NK-92 (cell line): ENCODE data around the gene ITPRIPL2.

Experiments used
- DNase-seq: peaks from one replicate; lab custom pipeline; 2025; ENCODE audit not compliant: unreplicated experiment; lab: John Stamatoyannopoulos, UW

ITPRIPL2 gene

DNA sequence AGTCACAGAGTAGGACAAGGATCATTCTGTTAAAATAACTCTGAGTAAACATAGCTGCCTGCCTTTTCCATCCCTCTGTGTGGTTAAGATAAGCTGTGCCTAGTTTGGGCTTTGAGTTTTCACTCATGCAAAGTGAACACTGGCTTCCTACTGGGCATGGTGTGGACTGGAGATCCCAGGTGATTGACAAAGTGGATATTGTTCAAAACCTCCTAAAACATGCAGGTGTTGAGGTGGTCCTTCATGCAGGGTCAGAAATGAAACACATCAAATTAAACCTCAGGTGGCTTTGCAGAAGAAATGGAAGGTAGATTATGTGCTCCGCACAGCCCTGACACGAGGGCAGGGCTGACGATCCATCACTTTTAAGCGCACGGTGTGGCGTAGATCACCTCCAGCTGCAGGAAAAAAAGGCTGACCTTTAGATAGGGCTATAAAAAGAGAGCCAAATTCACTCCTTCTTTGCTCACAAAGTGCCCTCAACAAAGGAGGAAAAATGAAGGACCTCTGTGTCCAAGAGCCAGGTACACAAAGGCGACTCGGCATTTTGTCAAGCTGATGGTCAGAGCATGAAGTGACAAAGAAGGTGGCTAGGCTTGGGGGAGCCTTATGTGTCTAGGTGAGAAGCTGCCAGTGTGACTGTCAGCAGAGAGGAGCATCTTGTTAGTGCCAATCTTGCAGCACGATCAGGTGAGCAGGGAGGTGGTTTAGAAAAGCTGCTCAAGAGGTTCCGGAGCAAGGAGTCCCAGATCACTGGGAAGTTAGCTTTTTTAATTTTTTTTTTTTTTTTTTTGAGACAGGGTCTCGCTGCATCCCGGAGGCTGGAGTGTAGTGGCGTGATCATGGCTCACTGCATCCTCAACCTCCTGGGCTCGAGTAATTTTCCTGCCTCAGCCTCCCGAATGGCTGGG is 19.9 kb upstream of the ITPRIPL2 start:
- DNase-seq = no peak

DNA sequence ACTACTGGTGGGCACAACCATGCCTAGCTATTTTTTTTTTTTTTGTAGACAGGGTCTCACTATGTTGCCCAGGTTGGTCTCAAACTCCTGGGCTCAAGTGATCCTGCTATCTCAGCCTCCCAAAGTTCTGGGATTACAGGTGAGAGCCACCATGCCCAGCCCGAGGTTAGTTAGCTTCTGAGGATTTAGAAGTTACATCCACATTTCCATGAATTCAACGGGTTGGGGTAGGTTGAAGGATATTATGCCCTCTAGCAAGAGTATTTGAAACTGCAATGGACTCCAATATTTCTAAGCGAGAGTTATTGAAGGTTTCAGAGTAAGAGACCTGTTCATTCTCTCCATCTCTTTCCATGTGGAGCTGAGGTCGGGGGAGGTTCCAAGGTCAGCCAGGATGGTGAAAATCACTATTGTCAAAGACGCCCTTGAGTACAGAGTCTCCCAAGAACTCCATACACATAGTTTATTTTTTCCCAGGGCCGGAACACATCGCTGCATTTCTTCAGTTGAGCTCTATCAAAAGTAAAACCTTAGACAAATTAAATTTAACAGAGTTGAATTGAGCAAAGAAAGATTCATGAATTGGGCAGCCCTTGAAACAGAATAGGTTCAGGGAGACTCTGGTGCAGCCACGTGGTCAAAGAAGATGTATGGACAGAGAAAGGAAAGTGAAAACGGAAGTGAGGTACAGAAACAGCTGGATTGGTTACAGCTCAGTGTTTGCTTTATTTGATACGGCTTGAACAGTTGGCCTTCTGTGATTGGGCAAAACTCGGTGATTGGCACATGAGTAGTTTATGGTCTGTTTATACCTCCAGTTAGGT is 19.0 kb upstream of the ITPRIPL2 start:
- no peak for DNase-seq

DNA sequence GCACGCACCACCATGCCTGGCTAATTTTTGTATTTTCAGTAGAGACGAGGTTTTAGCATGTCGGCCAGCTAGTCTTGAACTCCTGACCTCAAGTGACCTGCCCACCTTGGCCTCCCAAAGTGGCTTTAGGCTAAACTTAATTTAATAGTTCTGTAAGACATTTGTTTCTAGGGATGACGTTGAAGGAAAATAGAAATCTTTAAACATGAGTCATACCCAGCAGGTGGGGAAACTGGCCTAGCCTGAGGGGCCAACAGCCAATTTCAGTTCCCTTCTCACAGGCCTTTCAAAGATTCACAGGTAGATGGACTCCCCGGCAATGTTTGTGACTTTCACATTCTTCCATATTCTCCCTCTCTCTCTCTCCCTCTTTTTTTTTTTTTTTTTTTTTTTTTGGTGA is 18.1 kb upstream of the ITPRIPL2 start:
- no peak for DNase-seq

DNA sequence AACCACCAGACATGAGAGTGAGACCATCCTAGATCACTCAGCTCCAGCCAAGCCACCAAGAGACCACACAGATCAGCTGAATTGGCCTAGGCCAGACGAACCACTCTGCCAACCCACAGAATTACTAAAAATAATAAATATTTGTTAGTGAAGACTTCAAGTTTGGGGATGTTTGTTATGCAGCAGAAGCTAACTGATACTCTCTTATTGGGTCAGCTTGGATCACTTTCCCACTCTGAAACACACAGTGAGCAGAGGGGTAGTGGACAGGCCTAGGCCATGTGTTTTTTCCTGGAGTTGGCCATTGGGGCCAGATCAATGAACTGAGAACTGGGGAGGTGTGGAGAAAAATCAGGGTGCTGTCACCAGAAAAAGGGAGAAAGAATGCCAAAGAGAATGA is 15.6 kb upstream of the ITPRIPL2 start:
- DNase-seq = no peak

DNA sequence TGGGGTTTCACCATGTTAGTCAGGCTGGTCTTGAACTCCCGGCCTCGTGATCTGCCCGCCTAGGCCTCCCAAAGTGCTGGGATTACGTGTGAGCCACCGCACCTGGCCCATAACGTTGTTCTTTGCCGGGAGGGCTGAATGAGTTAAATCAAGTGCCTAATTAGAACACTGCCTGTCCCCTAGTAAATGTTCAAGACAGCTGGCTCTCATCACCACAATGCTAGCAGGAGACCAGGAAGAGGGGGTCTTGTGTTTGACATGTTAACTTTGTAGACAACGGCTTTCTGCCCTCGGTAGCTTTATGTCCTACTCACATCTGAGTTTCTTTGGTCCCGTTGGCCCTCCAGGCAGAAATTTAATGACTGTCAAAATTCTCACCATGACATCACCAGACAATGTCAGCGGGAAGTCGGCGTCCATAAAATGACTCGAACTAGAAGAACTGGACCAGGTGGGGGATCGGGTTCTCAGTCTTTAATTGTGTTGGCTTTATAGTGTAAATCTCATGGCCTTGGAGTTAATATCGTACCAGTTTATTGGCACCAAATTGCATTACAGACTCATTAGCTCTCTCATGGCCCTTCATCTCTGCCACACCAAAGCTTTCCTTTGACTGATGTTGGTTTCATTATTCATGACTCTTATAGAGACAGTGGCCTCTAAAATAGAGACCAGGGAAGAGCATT is 11.4 kb upstream of the ITPRIPL2 start:
- no peak for DNase-seq

DNA sequence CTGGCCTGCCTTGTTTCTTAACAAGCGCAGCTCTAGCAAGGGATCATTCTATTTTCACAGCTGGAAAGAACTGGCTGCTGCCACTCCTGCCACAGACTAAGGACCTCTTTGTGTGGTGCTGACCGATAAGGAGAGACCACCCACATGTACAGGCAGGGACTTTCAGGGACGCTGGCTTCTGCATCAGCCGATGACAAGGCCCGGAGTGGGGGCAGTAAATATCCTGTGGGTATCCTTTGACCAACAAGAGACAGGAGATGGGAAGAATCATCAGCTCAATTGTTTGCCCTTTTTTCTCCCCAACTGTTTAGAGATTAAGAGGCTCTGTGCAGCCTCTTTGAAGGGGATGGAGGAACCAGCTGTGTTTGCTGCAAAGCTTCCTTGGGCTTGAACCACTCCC is 9.2 kb upstream of the ITPRIPL2 start:
- DNase-seq = no peak

DNA sequence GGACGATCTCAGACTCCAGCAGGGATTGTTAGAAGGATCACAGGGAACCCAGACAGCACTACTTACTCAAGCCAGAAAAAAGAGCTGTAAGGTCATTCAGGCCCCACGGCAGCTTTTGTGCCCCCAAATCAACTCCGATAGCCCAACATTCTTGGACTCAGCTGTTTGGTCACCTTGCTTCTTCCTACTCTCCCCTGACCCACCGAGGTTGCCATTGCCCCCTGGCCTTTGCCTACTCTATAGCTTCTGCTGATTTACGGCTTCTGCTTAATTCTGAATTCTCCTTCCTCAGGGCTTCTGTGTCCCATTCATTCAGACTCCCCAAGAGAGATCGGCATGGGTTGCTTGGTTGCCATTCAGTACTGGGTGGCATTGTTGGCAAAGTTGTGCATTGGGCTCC is 8.6 kb upstream of the ITPRIPL2 start:
- no peak for DNase-seq

DNA sequence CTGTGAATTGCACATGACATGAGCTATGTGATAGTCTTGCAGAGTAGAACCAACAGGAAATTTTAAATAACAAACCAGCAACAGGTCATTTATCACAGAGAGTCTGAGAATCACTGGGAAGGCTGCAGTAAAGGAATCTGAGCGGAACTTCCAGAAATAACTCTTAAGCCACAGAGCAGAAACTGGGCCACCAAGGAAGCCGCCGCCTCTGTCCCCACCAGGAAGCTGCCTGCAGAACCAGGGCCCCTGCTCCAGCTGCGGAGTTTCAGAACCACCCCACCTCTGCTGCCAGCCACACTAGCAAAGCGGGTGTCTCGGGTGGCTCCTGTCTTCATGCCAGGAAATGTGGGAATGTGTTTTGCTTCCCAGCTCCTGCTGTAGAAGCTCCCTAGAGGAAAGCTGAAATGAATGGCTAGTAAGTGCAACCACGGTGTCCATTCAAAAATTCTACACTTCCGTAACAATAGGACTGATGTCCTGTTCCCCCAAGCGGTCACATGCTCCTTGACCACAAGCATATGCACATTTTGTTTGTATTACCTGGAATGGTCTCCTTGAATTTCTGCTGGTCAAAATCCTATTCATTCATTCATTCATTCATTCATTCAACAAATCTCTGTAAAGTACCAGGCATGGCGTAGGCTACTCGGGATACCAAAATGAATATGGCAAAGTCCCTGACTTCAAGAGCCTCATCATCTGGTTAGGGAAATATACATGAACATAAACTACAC is 7.7 kb upstream of the ITPRIPL2 start:
- DNase-seq = no peak

DNA sequence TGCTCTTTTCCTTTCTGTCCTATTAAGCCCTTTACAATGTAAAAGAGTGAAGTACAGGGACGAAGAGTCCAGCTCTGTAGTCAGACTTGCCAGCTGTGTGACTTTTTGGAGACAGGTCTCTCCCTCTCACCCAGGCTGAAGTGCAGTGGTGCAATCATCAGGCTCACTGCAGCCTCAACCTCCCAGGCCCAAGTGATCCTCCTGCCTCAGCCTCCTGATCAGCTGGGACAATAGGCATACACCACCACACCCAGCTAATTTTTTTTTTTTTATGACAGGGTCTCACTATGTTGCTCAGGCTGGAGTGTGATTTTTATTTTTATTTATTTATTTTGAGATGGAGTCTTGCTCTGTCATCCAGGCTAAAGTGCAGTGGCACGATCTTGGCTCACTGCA is 7.1 kb upstream of the ITPRIPL2 start:
- DNase-seq = no peak

DNA sequence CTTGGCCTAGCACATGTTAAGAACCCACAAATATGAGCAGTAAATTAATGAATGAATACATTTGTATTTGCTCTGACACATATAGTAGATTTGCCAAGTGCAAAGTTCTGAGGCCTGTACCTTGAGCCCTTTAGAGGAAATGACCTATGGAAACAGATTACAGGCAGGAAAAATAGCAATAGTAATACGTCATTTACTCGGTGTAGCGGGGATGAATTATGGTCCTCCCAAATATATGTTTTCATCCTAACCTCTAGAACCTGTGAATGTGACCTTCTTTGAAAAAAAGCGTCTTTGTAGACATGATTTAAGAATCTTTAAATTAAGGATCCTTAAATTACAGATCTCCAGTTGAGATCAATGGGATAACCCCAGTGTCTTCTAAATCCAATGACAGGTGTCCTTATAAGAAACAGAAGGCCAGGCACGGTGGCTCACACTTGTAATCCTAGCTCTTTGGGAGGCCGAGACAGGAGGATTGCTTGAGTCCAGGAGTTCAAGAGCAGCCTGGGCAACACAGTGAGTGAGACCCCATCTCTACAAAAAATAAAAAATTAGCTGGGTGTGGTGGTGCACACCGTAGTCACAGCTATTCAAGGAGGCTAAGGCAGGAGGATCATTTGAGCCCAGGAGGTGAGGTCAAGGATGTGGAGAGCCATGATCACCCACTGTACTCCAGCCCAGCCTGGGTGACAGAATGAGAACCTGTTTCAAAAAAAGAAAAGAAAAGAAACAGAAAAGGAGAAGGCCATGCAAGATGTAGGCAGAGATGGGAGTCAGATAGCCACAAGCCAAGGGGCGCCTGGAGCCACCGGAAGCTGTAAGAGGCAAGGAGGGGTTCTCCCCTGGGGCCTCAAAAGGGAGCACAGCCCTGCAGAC is 5.1 kb upstream of the ITPRIPL2 start:
- no peak for DNase-seq

DNA sequence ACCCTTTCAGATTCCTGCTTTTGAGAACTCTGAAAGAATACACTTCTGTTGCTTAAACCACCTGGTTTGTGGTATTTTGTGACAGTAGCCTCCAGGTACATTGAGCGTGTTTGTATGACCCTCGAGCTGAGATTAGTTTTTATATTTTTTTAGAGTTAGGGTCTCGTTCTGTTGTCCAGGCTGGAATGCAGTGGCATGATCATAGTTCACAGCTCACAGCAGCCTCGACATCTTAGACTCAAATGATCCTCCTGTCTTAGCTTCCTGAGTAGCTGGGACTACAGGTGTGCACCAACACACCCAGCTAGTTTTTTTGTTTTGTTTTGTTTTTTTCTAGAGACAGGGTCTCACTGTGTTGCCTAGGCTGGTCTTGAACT is 4.5 kb upstream of the ITPRIPL2 start:
- no peak for DNase-seq

DNA sequence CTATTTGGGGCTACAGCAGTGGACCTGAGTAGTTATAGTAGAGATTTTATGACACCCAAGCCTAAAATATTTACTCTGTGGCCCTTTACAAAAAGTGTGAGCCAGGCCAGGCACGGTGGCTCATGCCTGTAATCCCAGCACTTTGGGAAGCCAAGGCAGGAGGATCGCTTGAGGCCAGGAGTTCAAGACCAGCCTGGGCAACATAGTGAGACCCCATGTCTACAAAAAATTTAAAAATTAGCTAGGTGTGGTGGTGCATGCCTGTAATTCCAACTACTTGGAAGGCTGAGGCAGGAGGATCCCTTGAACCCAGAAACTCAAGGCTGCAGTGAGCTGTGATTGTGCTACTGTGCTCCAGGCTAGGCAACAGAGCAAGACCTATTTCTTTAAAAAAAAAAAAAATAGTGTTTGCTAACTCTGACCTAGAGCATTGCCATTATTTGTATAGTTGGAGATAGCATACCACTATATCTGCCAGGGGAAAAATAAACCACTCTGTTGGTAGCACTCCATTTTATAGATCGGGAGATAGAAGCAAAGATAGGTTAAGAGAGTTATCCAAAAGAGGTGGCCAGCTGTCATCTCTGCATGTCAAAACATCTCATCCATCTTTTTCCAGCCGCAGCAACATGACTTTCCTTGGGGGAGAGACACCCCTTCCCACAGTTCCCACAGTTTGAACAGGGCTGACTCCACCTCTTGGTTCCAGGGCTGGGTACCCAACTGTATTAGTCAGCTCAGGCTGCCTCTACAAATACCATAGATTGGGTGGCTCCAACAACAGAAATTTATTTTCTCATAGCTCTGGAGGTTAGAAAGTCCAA is 3.0 kb upstream of the ITPRIPL2 start:
- DNase-seq = no peak

DNA sequence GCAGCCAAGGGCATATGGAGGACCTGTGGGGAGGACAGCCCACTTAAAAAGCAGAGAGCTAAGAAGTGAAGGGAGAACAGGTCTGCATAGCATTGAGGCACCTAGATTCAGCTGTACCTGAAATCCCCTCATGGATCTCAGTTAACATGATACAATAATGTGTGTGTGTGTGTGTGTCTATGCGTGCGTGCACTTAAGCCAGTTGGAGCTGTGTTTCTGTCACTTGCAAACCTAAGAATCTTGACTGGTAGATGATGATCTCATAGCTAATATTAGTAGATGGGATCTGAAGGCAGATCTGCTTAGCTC is 1.7 kb upstream of the ITPRIPL2 start:
- no peak for DNase-seq

DNA sequence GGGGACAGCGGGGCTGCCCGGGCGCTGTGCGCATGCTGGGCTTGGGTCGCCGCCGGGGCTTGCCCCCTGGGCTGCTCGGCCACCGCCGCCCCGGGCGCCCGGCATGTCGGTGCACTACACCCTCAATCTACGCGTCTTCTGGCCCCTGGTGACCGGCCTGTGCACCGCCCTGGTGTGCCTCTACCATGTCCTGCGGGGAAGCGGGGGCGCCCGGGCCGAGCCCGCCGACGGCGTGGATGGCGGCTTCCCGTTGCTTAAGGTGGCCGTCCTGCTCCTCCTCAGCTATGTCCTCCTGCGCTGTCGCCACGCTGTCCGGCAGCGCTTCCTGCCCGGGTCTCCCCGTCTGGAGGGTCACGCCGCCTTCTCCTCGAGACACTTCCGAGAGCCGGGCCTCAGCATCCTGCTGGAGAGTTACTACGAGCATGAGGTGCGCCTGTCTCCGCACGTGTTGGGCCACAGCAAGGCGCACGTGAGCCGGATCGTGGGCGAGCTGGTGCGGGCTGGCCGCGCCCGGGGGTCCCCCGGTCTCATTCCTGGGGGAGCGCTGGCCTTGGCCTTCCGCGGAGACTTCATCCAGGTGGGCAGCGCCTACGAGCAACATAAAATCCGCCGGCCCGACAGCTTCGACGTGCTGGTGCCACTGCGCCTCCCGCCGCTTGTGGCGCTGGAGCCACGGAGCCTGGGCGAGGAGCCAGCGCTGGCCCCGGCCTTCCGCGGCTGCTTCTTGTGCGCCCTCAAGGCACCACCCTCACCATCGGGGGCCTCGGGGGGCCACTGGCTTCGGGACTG is 789 bp downstream of the ITPRIPL2 start:
- DNase-seq = no peak

DNA sequence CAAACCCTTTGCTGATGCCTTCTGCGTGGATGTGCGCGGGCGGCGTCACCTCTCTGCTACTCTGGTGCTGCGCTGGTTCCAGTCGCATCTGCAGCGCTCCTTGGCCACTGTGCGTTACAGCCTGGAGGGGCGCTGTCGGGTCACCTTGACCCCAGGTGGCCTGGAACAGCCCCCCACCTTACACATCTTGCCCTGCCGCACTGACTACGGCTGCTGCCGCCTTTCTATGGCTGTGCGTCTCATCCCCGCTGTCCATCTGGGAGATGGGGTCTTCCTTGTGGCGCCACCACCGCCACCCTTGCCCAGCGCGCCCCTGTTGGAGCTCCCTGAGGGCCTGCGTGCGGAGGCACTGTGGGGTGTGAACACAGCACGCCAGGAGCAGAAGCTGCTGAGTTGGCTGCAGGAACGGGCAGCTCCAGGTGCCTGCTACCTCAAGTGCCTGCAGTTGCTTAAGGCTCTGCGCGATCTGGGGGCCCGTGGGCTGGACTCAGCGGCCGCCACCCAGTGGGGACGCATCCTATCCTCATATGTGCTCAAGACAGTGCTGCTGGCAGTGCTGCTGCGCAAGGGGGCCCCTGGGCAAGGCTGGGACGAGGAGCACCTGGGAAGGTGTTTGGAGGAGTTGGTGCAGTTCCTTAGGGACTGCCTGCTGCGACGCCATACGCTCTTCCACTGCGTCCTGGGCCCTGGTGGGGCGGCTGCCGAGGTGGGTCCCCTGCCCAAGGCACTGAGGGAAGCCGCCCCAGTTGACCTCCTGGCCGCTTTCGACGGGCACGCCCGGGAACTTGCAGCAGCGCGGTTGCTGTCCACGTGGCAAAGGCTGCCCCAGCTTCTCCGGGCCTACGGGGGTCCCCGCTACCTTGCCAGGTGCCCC is 1.6 kb downstream of the ITPRIPL2 start:
- DNase-seq = no peak

DNA sequence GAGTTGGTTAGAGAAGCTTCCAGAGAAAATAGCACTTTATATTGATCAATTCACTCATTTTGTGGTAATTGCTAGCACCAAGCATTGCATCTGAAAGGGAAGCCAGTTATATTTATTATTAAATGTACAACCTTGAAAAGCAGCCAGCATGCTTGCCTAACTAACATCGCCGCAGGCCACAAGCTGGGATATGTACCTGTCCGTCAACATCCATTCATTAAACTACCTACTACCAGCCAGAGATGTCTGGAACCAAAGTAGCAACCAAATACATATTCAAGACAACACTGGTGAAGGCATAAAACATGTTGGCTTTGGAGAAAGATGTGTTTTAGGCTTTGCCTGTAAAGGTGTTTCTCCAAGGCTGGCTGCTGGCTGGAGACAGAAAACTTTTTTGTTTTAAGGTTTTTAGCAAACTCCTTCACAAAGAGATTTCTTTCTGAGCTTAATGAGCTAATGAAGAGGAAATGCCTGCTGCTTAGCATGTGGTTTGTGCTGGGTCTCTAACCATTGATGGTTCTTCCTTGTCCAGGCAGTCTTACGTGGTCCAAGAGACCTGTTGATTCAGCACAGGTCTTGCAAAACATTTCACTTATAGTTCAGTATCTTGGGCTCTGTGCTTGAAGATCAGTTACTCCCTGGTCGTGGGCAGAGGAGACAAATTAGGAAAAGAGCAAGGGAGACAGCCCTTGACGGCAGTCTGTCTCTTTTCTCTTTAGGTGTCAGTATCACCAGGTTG is 3.1 kb downstream of the ITPRIPL2 start:
- no peak for DNase-seq

DNA sequence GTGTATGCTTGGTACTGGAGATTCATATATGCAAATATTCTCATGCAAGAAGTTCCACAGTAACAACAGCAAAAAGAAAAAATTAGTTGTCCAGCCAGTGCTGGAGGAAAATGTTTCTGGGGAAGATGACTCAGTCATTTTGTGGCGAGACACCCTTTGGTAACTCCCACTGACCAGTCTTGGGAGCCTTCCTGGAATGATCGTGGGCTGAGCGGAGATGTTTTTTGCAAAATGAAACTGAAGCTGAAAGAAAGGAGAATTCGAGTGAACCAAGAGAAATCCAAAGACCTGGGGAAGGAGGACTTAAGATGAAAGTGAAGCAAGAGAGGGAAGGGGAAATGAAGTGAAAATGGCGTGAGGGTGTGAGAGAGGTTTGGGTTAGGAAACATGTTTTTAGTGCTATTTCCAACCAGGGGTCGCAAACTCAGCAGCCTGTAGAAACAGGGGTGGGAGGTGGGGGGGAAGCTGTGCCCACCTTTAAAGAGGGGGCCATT is 5.2 kb downstream of the ITPRIPL2 start:
- DNase-seq = no peak
